Measurements from ENCODE around the gene TTC39B. TPM values are rescaled to one million over a fixed set of nuclear protein-coding genes. Genes with fewer than 3 reads are reported as not detected.
A peak's percentile ranks its signal among the peaks of the same experiment; 100 is the strongest.

Gene TTC39B
- total RNA-seq, 1 donor from 2014 or later, result 6.6 TPM

- H3K27ac Mint-ChIP-seq, result no peak overlapping the region
- H3K4me1 Mint-ChIP-seq (ENCODE audit: low read depth), result peaks cover 12% of the 10 kb centered on the region
Measured at GRCh38 chr9:15277400-15278090, 29.5 kb downstream of the TTC39B start.

DNA sequence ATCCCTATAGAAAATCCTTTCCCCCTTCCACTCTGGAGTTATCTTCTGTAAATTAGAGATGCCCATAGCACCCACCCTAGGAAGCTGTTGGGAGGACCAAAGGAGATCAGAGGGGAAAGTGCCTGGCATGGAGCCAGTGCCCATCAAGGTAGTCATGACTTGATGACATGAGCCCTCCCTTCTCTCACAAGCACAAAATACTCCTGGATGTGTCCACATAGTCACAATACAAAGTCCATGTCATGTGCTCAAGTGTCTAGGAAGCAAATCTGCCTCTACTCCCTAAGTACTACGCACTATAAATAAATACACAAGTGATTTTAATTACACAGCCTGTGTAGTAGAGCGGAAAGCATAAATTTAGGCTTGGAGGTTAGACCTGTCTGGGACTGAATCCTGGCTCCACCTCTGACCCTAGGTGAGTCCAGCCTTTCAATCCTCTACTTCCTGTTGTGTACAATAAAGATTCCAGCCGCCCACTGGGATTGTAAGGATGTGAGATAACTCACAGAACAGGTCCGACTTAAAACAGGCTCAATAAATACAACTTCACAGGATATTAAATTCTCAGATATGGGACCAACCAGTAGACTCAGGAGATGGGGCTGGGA, 30.6 kb downstream of the TTC39B start:
- Mint-ChIP-seq H3K4me1 (ENCODE audit: low read depth) (peaks cover 12% of the 10 kb centered on the region), H3K4me3 (ENCODE audit: low read depth) (no peak overlapping the region), H3K9me3 (ENCODE audit: low read depth) (no peaks in the 10 kb centered on the region), H3K27me3 (no peaks in the 10 kb centered on the region), H3K36me3 (ENCODE audit: insufficient read depth) (peaks cover 3% of the 10 kb centered on the region), H3K27ac (no peak overlapping the region)
- no peak for TF ChIP-seq CTCF (IDR thresholded peaks at IDR 0.05; ENCODE audit: unreplicated experiment)
- no peak for DNase-seq (ENCODE audit: low spot score, unreplicated experiment)

More at GRCh38 chr9:15277400-15278090, 29.5 kb downstream of the TTC39B start:
- Mint-ChIP-seq H3K36me3 (ENCODE audit: insufficient read depth) (no peaks in the 10 kb centered on the region), H3K4me3 (ENCODE audit: low read depth) (no peak overlapping the region), H3K9me3 (ENCODE audit: low read depth) (no peaks in the 10 kb centered on the region), H3K27me3 (no peaks in the 10 kb centered on the region)
- TF ChIP-seq CTCF (IDR thresholded peaks at IDR 0.05; ENCODE audit: unreplicated experiment), result peak; percentile 41
- no peak for DNase-seq (ENCODE audit: low spot score, unreplicated experiment)

DNA sequence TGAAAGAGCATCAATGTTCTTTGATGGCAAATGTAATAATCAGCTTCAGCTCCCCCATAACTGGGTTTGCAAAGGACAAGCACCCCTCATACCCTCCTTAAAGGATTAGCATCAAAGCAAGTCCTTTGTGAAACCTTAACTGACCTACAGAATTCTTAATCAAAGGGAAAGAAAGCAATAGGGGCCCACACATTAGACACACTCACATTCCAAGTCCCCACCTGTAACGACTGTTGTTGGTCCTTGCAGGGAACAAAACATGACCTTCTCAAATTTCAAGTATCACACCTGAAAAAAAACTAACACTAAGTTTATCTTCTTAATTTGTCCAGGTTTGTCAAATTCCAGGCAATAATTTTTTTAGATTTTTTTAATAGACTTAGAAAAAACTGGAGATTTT, 32.6 kb downstream of the TTC39B start:
- no peak for TF ChIP-seq CTCF (IDR thresholded peaks at IDR 0.05; ENCODE audit: unreplicated experiment)
- DNase-seq (ENCODE audit: low spot score, unreplicated experiment), result no peak
- H3K4me1 Mint-ChIP-seq (ENCODE audit: low read depth), result peaks cover 12% of the 10 kb centered on the region
- no peak overlapping the region for H3K4me3 Mint-ChIP-seq (ENCODE audit: low read depth)
- no peak overlapping the region for H3K27ac Mint-ChIP-seq
- no peaks in the 10 kb centered on the region for H3K27me3 Mint-ChIP-seq
- H3K36me3 Mint-ChIP-seq (ENCODE audit: insufficient read depth), result peaks cover 3% of the 10 kb centered on the region
- H3K9me3 Mint-ChIP-seq (ENCODE audit: low read depth), result no peaks in the 10 kb centered on the region

DNA sequence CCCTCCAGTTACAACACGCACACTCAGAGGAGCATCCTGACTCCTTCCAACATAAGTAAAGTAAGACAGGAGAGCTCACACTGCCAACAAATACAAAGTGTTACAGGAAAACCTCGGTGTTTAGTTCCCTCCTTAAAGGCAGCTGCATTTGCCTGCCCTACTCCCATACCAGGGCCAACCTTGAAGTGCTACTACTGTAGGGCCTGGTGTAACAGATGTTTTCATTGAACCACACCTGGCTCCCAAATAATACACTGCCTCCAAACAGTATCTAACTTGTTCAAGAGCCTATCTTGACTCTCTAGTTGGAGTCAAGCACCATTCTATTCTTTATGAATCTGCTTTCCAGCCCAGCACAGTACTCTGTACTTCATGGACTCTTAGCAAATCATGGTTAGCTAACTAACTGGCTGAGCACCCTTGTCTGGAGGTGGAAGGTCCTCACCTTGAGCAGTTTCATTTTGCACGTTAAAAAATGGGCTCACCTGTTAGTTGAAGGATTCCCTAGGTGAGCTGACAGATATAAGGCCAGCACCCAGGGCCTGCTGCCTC, 34.6 kb downstream of the TTC39B start:
- no peaks in the 10 kb centered on the region for H3K27me3 Mint-ChIP-seq

More for the DNA sequence above, 34.6 kb downstream of the TTC39B start:
- no peak for DNase-seq (ENCODE audit: low spot score, unreplicated experiment)
- Mint-ChIP-seq H3K4me1 (ENCODE audit: low read depth) (peaks cover 5% of the 10 kb centered on the region), H3K4me3 (ENCODE audit: low read depth) (no peak overlapping the region), H3K36me3 (ENCODE audit: insufficient read depth) (peaks cover 3% of the 10 kb centered on the region), H3K27ac (peak overlapping the region; percentile 51), H3K9me3 (ENCODE audit: low read depth) (no peaks in the 10 kb centered on the region)
- TF ChIP-seq CTCF (IDR thresholded peaks at IDR 0.05; ENCODE audit: unreplicated experiment), result no peak

Data from progenitor cell of endocrine pancreas (in vitro differentiated cells).